ENCODE results near the gene DTNB.
A peak's percentile ranks its signal among the peaks of the same experiment; 100 is the strongest.

DTNB gene

DNA sequence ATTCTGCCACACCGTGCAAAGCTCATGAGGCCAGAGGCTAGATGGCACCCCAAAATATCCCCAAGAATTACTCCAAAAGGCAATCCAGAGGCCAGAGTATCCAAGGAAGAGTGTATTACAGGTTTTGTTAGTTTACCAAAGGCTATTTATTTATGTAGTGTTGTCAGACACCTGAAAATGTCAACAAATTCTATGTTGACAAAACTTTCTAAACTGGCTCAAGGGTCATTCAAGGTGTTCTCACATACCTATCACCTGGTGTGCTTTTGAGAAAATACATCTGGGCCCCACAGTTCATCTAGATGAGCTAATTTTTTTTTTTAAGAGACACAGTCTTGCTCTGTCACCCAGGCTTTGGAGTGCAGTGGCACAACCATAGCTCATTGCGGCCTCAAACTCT is 12.4 kb upstream of the DTNB start:
- TF ChIP-seq, protein P1, sequence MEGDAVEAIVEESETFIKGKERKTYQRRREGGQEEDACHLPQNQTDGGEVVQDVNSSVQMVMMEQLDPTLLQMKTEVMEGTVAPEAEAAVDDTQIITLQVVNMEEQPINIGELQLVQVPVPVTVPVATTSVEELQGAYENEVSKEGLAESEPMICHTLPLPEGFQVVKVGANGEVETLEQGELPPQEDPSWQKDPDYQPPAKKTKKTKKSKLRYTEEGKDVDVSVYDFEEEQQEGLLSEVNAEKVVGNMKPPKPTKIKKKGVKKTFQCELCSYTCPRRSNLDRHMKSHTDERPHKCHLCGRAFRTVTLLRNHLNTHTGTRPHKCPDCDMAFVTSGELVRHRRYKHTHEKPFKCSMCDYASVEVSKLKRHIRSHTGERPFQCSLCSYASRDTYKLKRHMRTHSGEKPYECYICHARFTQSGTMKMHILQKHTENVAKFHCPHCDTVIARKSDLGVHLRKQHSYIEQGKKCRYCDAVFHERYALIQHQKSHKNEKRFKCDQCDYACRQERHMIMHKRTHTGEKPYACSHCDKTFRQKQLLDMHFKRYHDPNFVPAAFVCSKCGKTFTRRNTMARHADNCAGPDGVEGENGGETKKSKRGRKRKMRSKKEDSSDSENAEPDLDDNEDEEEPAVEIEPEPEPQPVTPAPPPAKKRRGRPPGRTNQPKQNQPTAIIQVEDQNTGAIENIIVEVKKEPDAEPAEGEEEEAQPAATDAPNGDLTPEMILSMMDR (conservative IDR thresholded peaks at IDR 0.05; ENCODE audit: low read depth, low read length), result no peak
- DNase-seq (ENCODE audit: low read depth), result no peak
- no peak overlapping the region for H3K4me3 ChIP-seq (ENCODE audit: low read depth, low read length)

DNA sequence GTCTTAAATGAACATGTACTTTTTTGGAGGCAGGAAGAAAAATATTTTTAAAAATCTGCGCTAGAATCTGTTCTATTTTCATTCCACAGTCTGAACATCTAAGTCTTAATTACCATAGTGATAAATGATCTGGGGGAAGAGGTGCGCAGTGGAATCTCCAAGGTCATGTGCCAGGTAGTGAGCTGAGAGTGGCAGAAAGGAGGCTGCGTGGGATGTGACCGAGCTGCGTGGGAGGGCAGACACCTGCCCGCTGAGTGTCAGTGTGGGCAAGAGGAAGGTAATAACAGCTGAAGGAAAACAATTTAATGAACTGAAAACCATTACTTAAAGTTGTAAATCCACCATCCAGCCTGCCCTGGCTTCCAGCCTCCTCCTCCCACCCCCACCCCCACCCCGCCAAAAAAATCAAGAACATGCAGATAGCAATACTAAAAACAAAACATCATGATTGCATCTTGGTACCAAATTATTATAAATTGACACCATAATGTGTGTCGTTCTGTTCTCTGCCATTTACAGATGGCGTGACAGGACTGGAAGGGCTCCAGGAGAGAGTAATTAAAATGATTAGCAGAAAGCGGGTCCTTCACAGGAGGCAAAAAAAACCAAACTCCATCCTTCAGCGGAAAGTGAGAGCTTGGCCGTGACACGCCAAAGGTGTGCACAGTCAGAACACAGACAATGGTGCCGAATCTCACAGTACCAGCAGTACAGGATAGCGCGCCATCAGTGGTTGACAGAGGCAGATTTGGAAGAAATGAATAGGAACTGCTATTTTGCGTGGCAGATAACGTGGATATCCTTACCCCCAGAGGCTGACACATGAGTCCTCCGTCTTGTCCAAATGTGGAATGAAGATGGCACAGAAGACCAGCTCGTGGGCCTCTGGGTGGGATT is 11.4 kb upstream of the DTNB start:
- no peak overlapping the region for H3K4me3 ChIP-seq (ENCODE audit: low read depth, low read length)
- TF ChIP-seq, protein P1 (conservative IDR thresholded peaks at IDR 0.05; ENCODE audit: low read depth, low read length), result no peak
- DNase-seq (ENCODE audit: low read depth), result no peak

DNA sequence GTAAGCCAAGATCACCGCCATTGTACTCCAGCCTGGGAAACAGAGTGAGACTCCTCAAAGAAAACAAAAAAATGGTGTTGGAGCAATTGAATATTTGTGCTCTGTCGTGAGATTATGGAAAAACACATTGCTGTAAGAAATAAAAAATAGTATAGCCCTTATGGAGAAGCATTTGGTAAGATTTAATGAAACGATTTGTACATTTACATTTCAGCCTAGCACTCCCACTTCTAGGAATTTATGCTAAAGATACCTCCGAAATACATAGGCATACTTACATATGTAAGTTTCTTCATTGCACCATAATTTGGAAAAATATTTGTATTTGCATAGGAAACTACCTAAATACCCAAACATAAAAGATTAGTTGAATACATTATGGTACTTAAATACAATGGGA is 8.7 kb upstream of the DTNB start:
- DNase-seq (ENCODE audit: low read depth), result no peak
- no peak overlapping the region for H3K4me3 ChIP-seq (ENCODE audit: low read depth, low read length)
- TF ChIP-seq, protein P1 (conservative IDR thresholded peaks at IDR 0.05; ENCODE audit: low read depth, low read length), result no peak

DNA sequence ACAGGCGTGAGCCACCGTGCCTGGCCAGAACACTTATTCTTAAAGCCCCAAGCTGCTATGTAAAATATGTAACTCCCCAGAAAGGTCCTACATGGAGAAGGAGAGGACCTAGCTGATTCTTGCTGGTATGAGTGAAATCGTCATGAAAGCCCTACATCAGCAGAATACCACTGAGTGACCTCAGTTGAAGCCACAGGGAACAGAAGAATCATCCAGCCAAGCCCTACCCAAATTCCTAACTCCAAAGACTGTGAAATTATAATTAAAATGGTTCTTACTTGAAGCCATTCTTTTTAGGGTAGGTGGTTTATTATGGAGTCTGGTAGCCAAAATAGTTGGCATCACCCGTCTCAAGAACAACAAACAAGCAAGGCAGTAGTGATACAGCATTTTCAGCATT is 4.5 kb upstream of the DTNB start:
- no peak overlapping the region for H3K4me3 ChIP-seq (ENCODE audit: low read depth, low read length)
- TF ChIP-seq, protein P1 (conservative IDR thresholded peaks at IDR 0.05; ENCODE audit: low read depth, low read length), result no peak
- no peak for DNase-seq (ENCODE audit: low read depth)

DNA sequence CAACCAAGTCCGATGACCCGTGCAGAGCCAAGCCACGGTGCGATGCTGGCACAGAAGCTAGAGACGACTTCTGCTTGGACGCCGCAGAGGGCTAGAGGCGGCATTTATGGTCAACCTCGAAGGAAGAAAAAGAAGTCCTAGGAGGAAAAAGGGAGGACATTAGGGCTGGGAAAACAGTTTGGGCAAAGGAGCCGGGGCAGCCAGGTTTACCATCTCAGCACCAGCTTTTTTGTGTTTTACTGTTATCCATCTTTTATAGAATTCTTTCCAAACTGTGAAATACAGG is 643 bp upstream of the DTNB start:
- DNase-seq (ENCODE audit: low read depth), result no peak
- peak overlapping the region; percentile 74 for H3K4me3 ChIP-seq (ENCODE audit: low read depth, low read length)

DNA sequence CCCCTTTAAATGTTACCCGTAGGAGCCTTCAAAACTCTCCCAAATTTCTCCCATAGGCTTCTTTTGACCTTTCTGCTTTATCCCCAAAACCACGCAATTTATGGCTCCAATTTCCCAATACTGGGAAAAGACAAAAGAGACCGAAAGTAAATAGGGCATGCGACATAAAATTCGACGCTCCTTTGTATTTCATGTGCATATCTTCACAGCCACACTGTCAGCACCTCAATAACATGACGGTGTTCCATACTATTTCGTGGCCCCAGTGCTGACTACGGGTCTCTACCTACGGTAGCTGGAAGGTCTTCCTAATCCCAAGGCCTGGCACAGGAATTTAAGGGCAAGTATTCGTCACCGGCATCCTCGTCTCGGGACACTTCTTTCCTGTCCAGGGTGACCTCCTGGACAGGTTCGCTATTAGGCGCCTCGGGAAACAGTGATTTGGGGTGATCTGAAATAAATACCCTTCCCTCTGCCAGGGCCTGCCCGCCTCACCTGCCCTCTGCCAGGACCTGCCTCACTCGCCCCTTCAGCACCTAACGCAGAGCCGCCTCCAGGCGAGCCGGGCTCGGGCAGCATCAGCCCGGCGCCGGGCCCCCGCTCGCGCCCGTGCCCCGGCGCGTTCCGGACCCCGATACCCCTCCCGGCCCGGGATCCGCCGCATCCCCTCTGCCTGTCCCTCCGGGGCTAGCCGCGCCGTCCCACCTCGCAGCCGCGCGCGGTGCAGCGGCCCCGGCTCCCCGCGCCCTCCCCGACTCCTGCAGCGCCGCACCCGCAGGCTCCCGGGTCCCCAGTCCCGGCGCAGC is 680 bp downstream of the DTNB start:
- DNase-seq (ENCODE audit: low read depth), result peak; percentile 55
- H3K4me3 ChIP-seq (ENCODE audit: low read depth, low read length), result peak overlapping the region; percentile 74
- TF ChIP-seq, protein P1 (conservative IDR thresholded peaks at IDR 0.05; ENCODE audit: low read depth, low read length), result no peak

More for the DNA sequence above, 643 bp upstream of the DTNB start:
- TF ChIP-seq, protein P1 (conservative IDR thresholded peaks at IDR 0.05; ENCODE audit: low read depth, low read length), result no peak

Data from choroid plexus epithelial cell (primary cell).